ENCODE results near the gene TBCA. TPM values are rescaled to one million over a fixed set of nuclear protein-coding genes. Genes with fewer than 3 reads are reported as not detected.

TBCA gene
- total RNA-seq, 1 experiment from 2014 or later = 330 TPM

DNA sequence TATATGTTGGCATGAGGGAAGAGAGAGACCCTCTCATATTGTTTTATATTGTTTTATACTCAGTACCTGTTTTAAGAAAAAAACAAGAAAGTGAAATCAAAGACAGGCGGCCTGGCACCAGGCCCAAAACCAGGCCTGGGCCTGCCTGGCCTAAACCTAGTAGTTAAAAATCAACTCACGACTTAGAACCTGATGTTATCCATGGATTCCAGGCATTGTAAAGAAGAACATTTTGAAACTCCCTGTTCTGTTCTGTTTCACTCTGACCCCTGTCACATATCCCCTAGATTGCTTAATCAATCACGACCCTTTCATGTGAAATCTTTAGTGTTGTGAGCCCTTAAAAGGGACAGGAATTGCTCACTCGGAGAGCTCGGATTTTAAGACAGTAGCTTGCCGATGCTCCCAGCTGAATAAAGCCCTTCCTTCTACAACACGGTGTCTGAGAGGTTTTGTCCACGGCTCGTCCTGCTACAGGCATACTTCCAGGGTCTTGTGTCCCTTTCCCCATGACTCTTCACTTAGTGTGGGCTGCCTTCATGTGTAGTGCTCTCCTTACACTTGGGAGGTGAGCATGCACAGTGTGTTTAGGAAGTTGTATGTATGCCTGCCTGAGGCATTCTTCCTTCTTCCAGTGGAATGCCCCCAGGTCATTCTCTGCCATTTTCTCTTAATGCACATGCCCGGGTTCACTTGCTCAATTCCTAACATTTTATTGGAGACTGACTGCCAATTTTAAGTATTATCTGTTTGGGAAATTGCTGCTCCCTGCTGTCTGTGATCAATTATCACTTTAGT lies 17.8 kb downstream of the TBCA start:
- no peaks in the 10 kb centered on the region for H3K9me3 ChIP-seq (ENCODE audit: control insufficient read depth, low read depth, low read length)
- peaks cover 2% of the 10 kb centered on the region; the same call in 1 of the 2 replicates for H3K27me3 Mint-ChIP-seq (ENCODE audit: low read depth)
- H3K36me3 Mint-ChIP-seq (ENCODE audit: insufficient read depth in 1 of 3, low read depth in 3 of 3) = peaks cover 40 to 57% (median 55%) of the 10 kb centered on the region in 3 experiments
- WGBS (ENCODE audit: extremely low coverage, insufficient read length, low lambda C conversion rate) = no CpG with 5 or more reads among the region's 10 CpGs
- no peak overlapping the region for H4K8ac ChIP-seq (replicated peaks; ENCODE audit: insufficient read length, low read depth, low read length)
- no peak overlapping the region for H2BK120ac ChIP-seq (ENCODE audit: low read depth, low read length, poor library complexity, severe bottlenecking)
- no peak overlapping the region for H3K9ac ChIP-seq (ENCODE audit: extremely low read depth, insufficient read length, low read length)
- H4K91ac ChIP-seq (ENCODE audit: insufficient read length, low read depth, low read length) = no peak overlapping the region
- H2BK5ac ChIP-seq (ENCODE audit: insufficient read length, low read length) = no peak overlapping the region
- H3K23me2 ChIP-seq (ENCODE audit: insufficient read length, low read depth, low read length, poor library complexity, severe bottlenecking) = no peaks in the 10 kb centered on the region
- peaks cover 11% of the 10 kb centered on the region for H3K79me1 ChIP-seq (ENCODE audit: insufficient read depth, low read depth, low read length, poor library complexity, severe bottlenecking)
- no peak overlapping the region for H4K5ac ChIP-seq (ENCODE audit: insufficient read length, low read depth, low read length)
- H3K4me1 Mint-ChIP-seq = peaks cover 31 to 32% of the 10 kb centered on the region in 2 experiments
- H2AK5ac ChIP-seq (ENCODE audit: insufficient read length, low read length) = no peak overlapping the region
- no peak overlapping the region for H3K4me3 Mint-ChIP-seq
- H3K4ac ChIP-seq (ENCODE audit: low read depth, low read length) = no peak overlapping the region
- no peak overlapping the region for H3K27ac ChIP-seq (ENCODE audit: insufficient read length, low read depth, low read length)
- no peak overlapping the region for H3T11ph ChIP-seq (ENCODE audit: low read length)
- no peaks in the 10 kb centered on the region for H4K20me1 ChIP-seq (ENCODE audit: control insufficient read depth, insufficient read depth, insufficient read length)
- TF ChIP-seq, protein P1, sequence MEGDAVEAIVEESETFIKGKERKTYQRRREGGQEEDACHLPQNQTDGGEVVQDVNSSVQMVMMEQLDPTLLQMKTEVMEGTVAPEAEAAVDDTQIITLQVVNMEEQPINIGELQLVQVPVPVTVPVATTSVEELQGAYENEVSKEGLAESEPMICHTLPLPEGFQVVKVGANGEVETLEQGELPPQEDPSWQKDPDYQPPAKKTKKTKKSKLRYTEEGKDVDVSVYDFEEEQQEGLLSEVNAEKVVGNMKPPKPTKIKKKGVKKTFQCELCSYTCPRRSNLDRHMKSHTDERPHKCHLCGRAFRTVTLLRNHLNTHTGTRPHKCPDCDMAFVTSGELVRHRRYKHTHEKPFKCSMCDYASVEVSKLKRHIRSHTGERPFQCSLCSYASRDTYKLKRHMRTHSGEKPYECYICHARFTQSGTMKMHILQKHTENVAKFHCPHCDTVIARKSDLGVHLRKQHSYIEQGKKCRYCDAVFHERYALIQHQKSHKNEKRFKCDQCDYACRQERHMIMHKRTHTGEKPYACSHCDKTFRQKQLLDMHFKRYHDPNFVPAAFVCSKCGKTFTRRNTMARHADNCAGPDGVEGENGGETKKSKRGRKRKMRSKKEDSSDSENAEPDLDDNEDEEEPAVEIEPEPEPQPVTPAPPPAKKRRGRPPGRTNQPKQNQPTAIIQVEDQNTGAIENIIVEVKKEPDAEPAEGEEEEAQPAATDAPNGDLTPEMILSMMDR (conservative IDR thresholded peaks at IDR 0.05) = no peak
- peaks cover 13 to 34% of the 10 kb centered on the region in 2 experiments for H3K9me3 Mint-ChIP-seq
- H2BK12ac ChIP-seq (ENCODE audit: insufficient read length, low read depth, low read length) = no peak overlapping the region
- 0 out of 2 replicates have a peak, but pooled peaks cover 2% of the 10 kb centered on the region for H3K4me1 ChIP-seq (ENCODE audit: insufficient read depth, low read length)
- DNase-seq = no peak
- H2BK15ac ChIP-seq (ENCODE audit: low read depth, low read length) = no peak overlapping the region
- H3K18ac ChIP-seq (ENCODE audit: insufficient read length, low read depth, low read length) = no peak overlapping the region
- H3K4me2 ChIP-seq (ENCODE audit: insufficient read depth, insufficient read length, low read length) = no peak overlapping the region
- H3K14ac ChIP-seq (ENCODE audit: insufficient read depth, low read length) = no peak overlapping the region
- H3K23ac ChIP-seq (ENCODE audit: insufficient read length, low read depth, low read length) = no peak overlapping the region
- peak overlapping the region in 1 of 3 experiments; percentile 65; a peak in 1 of 7 replicates for H3K27ac Mint-ChIP-seq
- H3K56ac ChIP-seq (ENCODE audit: insufficient read length, low read depth, low read length) = no peak overlapping the region
- H2AFZ ChIP-seq (ENCODE audit: low read length) = no peak overlapping the region
- peaks cover 48% of the 10 kb centered on the region; the same call in 1 of the 2 replicates for H3K79me2 ChIP-seq (ENCODE audit: insufficient read depth, low read length)
- H2BK20ac ChIP-seq (ENCODE audit: low read depth, low read length, poor library complexity, severe bottlenecking) = no peak overlapping the region
- H3K27me3 ChIP-seq (ENCODE audit: insufficient read depth, low read length) = no peaks in the 10 kb centered on the region

All from H9 (cell line).